ENCODE results near the gene EXOC3L4. TPM values are rescaled to one million over a fixed set of nuclear protein-coding genes. Genes with fewer than 3 reads are reported as not detected.

The EXOC3L4 gene
- total and polyA plus RNA-seq, 4 donors, result 24.0 to 77.8 (median 36.7) TPM

DNA sequence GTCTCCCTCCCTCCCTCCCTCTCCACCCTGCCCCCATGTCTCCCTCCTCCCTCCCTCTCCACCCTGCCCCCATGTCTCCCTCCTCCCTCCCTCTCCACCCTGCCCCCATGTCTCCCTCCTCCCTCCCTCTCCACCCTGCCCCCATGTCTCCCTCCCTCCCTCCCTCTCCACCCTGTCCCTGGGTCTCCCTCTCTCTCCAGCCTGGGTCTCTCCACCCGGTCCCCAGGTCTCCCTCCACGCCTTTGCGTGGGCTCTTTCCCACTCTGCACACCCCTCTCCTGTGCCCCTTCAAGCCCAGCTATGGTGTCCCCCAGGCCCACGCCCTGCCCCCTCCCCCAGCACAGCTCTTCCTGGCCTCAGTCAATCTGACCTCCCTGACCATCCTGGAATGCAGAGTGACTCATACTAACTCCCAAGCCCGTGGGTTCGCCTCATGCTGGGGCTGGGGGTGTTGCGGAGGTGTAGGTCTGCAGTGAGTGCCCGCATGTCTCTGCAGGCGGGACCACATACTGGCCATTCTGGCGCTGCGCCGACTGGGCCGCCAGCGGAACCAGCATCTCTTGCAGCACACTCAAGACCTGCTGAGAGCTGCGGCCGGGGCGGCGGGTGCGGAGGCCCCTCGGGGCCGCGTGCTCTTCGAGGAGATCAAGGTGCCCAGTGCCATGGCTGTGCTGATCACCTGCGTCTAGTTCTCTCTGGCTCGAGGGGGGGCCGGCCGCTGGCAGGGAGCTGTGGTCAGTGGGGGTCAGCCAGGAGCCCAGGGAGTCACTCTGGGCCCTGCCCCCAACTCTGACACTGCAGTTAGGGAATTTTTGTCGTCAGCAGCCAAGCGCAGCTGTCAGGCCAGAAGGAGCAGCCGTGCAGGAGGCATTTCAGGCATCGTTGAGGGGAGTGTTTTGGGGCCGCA is 15.3 kb downstream of the EXOC3L4 start:
- TF ChIP-seq JUND (IDR thresholded peaks at IDR 0.05) (peak; percentile 10 to 73), GABPA (IDR thresholded peaks at IDR 0.05 in 1 of 2, conservative IDR thresholded peaks at IDR 0.05 in 1 of 2) (no peak)
- Histone ChIP-seq H3K27me3 (ENCODE audit: control insufficient read depth in 4 of 4, insufficient read depth in 4 of 4, low read length in 3 of 4) (no peaks in the 10 kb centered on the region), H3K4me3 (ENCODE audit: low read depth in 1 of 3, low read length in 3 of 3) (no peak overlapping the region), H3K27ac (ENCODE audit: low read depth in 1 of 2, low read length in 2 of 2) (peak overlapping the region; percentile 57 to 65), H3K36me3 (ENCODE audit: control insufficient read depth in 4 of 4, insufficient read depth in 3 of 4, low read depth in 1 of 4, low read length in 3 of 4) (peaks cover 0 to 3% (median 0%) of the 10 kb centered on the region in 4 donors), H3K9me3 (ENCODE audit: control insufficient read depth in 4 of 4, low read length in 3 of 4) (no peaks in the 10 kb centered on the region), H3K4me1 (ENCODE audit: control insufficient read depth in 4 of 4, insufficient read depth in 4 of 4, low read length in 3 of 4) (peaks cover 32 to 85% (median 63%) of the 10 kb centered on the region in 4 donors), H3K9ac (ENCODE audit: low read depth in 1 of 2, low read length in 2 of 2) (no peak overlapping the region)
- 71% methylated on average over 32 of the region's 32 CpGs for WGBS
- DNase-seq (ENCODE audit: low spot score), result no peak

- WGBS, result 39% methylated on average over 14 of the region's 14 CpGs
- Histone ChIP-seq H3K4me3 (ENCODE audit: low read depth in 1 of 3, low read length in 3 of 3) (no peak overlapping the region), H3K9me3 (ENCODE audit: control insufficient read depth in 4 of 4, low read length in 3 of 4) (no peaks in the 10 kb centered on the region), H3K27ac (ENCODE audit: low read depth in 1 of 2, low read length in 2 of 2) (peak overlapping the region; percentile 42 to 64), H3K27me3 (ENCODE audit: control insufficient read depth in 4 of 4, insufficient read depth in 4 of 4, low read length in 3 of 4) (no peaks in the 10 kb centered on the region), H3K9ac (ENCODE audit: low read depth in 1 of 2, low read length in 2 of 2) (no peak overlapping the region), H3K36me3 (ENCODE audit: control insufficient read depth in 4 of 4, insufficient read depth in 3 of 4, low read depth in 1 of 4, low read length in 3 of 4) (peaks cover 0 to 3% (median 0%) of the 10 kb centered on the region in 4 donors), H3K4me1 (ENCODE audit: control insufficient read depth in 4 of 4, insufficient read depth in 4 of 4, low read length in 3 of 4) (peaks cover 34 to 79% (median 56%) of the 10 kb centered on the region in 4 donors)
- no peak for TF ChIP-seq HNF4G (IDR thresholded peaks at IDR 0.05)
- no peak for TF ChIP-seq NR2F2 (IDR thresholded peaks at IDR 0.05)
- no peak for TF ChIP-seq MAX (IDR thresholded peaks at IDR 0.05)
- TF ChIP-seq SP1 (IDR thresholded peaks at IDR 0.05), result no peak
- no peak for TF ChIP-seq HNF4A (conservative IDR thresholded peaks at IDR 0.05)
- TF ChIP-seq RAD21 (IDR thresholded peaks at IDR 0.05), result no peak
- TF ChIP-seq GABPA (IDR thresholded peaks at IDR 0.05 in 1 of 2, conservative IDR thresholded peaks at IDR 0.05 in 1 of 2), result no peak
- no peak for TF ChIP-seq EGR1 (IDR thresholded peaks at IDR 0.05; ENCODE audit: low read depth in 2 of 2)
- no peak for TF ChIP-seq JUND (IDR thresholded peaks at IDR 0.05)
- no peak for TF ChIP-seq FOXA2 (IDR thresholded peaks at IDR 0.05)
- TF ChIP-seq ATF3 (IDR thresholded peaks at IDR 0.05), result no peak
- TF ChIP-seq REST (IDR thresholded peaks at IDR 0.05), result no peak
- no peak for TF ChIP-seq TAF1 (conservative IDR thresholded peaks at IDR 0.05)
- TF ChIP-seq CTCF (IDR thresholded peaks at IDR 0.05; ENCODE audit: low read depth, low read length, missing input control), result no peak
- DNase-seq (ENCODE audit: low spot score), result no peak
Measured at GRCh38 chr14:103110681-103111231, 16.2 kb downstream of the EXOC3L4 start.

Measured in liver (tissue), 9 donors.